ENCODE results near the gene SMARCD2.

The SMARCD2 gene

GRCh38 chr17:63785556-63785955 lies 56.9 kb downstream of the SMARCD2 start:
- Histone ChIP-seq H3K36me3 (ENCODE audit: insufficient read depth, low read length) (peaks cover 89% of the 10 kb centered on the region), H3K9ac (ENCODE audit: insufficient read length) (no peak overlapping the region), H3K4me3 (no peak overlapping the region), H3K27ac (no peak overlapping the region), H3K9me3 (ENCODE audit: low read depth, low read length) (no peaks in the 10 kb centered on the region)
- no peak for DNase-seq (ENCODE audit: low read depth, low spot score)
- TF ChIP-seq POLR2AphosphoS5 (IDR thresholded peaks at IDR 0.05; ENCODE audit: borderline replicate concordance, low read depth, low read length) (no peak), FOXP2 (optimal IDR thresholded peaks at IDR 0.05; ENCODE audit: control extremely low read depth, extremely low read length, insufficient read depth) (no peak), EZH2 (IDR thresholded peaks at IDR 0.05) (no peak)

DNA sequence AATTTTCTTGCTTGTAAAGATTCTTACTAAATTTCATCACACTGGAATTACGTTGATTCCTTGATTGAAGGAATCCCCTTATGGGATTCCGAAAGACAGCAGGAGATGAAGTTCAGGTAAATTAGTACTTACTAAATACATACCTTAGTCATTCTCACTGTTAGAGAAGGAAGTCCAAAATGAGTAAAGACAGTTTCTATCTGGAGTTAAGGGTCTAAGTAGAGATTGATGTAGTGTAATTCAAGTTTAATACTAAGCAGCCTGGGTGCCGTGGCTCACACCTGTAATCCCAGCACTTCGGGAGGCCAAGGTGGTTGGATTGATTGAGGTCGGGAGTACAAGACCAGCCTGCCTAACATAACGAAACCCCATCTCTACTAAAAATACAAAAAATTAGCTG lies 59.0 kb downstream of the SMARCD2 start:
- DNase-seq (ENCODE audit: low read depth, low spot score) = no peak
- H3K36me3 ChIP-seq (ENCODE audit: insufficient read depth, low read length) = peaks cover 90% of the 10 kb centered on the region
- TF ChIP-seq FOXP2 (optimal IDR thresholded peaks at IDR 0.05; ENCODE audit: control extremely low read depth, extremely low read length, insufficient read depth) (no peak), EZH2 (IDR thresholded peaks at IDR 0.05) (no peak), POLR2AphosphoS5 (IDR thresholded peaks at IDR 0.05; ENCODE audit: borderline replicate concordance, low read depth, low read length) (no peak)
- no peak overlapping the region for H3K9ac ChIP-seq (ENCODE audit: insufficient read length)
- no peaks in the 10 kb centered on the region for H3K9me3 ChIP-seq (ENCODE audit: low read depth, low read length)
- no peak overlapping the region for H3K27ac ChIP-seq
- no peak overlapping the region for H3K4me3 ChIP-seq

All from SK-N-MC (cell line).